H1 (cell line): Measurements from ENCODE around the gene AGAP1. TPM values are rescaled to one million over a fixed set of nuclear protein-coding genes. Genes with fewer than 3 reads are reported as not detected.

Experiments
- KDM5A ChIP-seq: fragments of 200-600 bp; IDR thresholded peaks from 2 replicates; pipeline ENCODE4 v1.7.1; 2012; ENCODE audit warnings: mild to moderate bottlenecking, low read length, inconsistent platforms, mixed read lengths
- NANOG ChIP-seq: IDR thresholded peaks from 2 replicates; pipeline ENCODE4 v1.6.1; 2011; ENCODE audit warnings: low read length, low read depth, mild to moderate bottlenecking, inconsistent platforms; ENCODE audit not compliant: insufficient read depth, poor library complexity, severe bottlenecking
- SUZ12 ChIP-seq: fragments of 200-600 bp; sonication (generic); IDR thresholded peaks from 2 replicates; pipeline ENCODE4 v1.6.1; 2012; ENCODE audit warnings: mild to moderate bottlenecking, inconsistent platforms, low read length, moderate library complexity, mixed read lengths
- TCF12 ChIP-seq: IDR thresholded peaks from 2 replicates; pipeline ENCODE4 v1.6.1; 2011; ENCODE audit warnings: low read depth, mild to moderate bottlenecking, low read length
- polyA plus RNA-seq, 7 experiments: library from polyadenylated mRNA; depleted of rRNA in 3 of 7; stranded (reverse) in 5 of 7; unstranded in 2 of 7; fragments of >200 nt in 5 of 7; fragments of 200-250 nt in 2 of 7; gene quantifications; 1 replicate in 5 of 7; 2 replicates in 1 of 7; 4 replicates in 1 of 7; pipeline versions ENCODE4 v1.2.1 to v1.2.3, GENCODE V29; 2011 to 2013; ENCODE audit warnings: missing spikeins in 2 of 7, mixed read lengths in 2 of 7
- total RNA-seq: library from RNA; stranded (reverse); fragmentation: NEBNext Ultra II Directional; extraction: Animal tissue kit (Norgen Biotek cat#: 25700); gene quantifications from 2 replicates; pipeline ENCODE4 v1.2.1, GENCODE V29; 2021

The AGAP1 gene
- total and polyA plus RNA-seq, 2 of the 8 experiments (the other 6 are each of a cell fraction or from before 2014, with no cell fraction given): 18.1 to 39.4 TPM

GRCh38 chr2:235894839-235895238 is 401.0 kb downstream of the AGAP1 start (continued):
- TF ChIP-seq TCF12: no peak
- TF ChIP-seq NANOG: no peak
- TF ChIP-seq KDM5A: no peak
- TF ChIP-seq SUZ12: no peak
